T-helper 17 cell (primary cell): ENCODE measurements around the gene FGF1. TPM values are rescaled to one million over a fixed set of nuclear protein-coding genes. Genes with fewer than 3 reads are reported as not detected.

Experiments used
- ATAC-seq: fragments of 150-1000 bp; cut with Tn5 transposase; 2 replicates; pipeline ENCODE4 v1.10.0; 2021; ENCODE audit warnings: mild to moderate bottlenecking, moderate library complexity
- DNase-seq, 3 donors: peaks; one replicate each; pipeline versions ENCODE4 v3.0.0 to v3.0.0-alpha.2; 2020 to 2021
- H3K9me3 ChIP-seq: one replicate; pipeline ENCODE4 v1.7.0; 2013; ENCODE audit warnings: low read length, mild to moderate bottlenecking; ENCODE audit not compliant: control insufficient read depth, poor library complexity, severe bottlenecking
- H3K27ac Mint-ChIP-seq: one replicate; pipeline ENCODE4 v1.8.0; 2022; ENCODE audit warnings: mild to moderate bottlenecking, moderate library complexity, mixed read lengths
- H3K27me3 Mint-ChIP-seq: one replicate; pipeline ENCODE4 v1.8.0; 2022; ENCODE audit warnings: mixed read lengths
- H3K36me3 Mint-ChIP-seq: one replicate; pipeline ENCODE4 v1.8.0; 2022; ENCODE audit warnings: low read depth, mixed read lengths
- H3K4me1 Mint-ChIP-seq: one replicate; pipeline ENCODE4 v1.8.0; 2022; ENCODE audit warnings: mild to moderate bottlenecking, mixed read lengths
- H3K4me3 Mint-ChIP-seq: one replicate; pipeline ENCODE4 v1.8.0; 2022; ENCODE audit warnings: mild to moderate bottlenecking, moderate library complexity, mixed read lengths
- total RNA-seq, 4 donors: library from RNA in 2 of 4; stranded (reverse) in 2 of 4; gene quantifications; one replicate each; pipeline ENCODE4 v1.2.3 and lab custom pipeline; 2022 to 2026

The FGF1 gene
- total RNA-seq, 2 donors from 2014 or later, result not detected

GRCh38 chr5:142578161-142578830 is 107.6 kb downstream of the FGF1 start:
- ATAC-seq, result no peak
- peaks cover 21% of the 10 kb centered on the region for H3K4me1 Mint-ChIP-seq
- H3K36me3 Mint-ChIP-seq, result peaks cover 3% of the 10 kb centered on the region

GRCh38 chr5:142576804-142577203 is 109.1 kb downstream of the FGF1 start:
- Mint-ChIP-seq H3K36me3 (peaks cover 3% of the 10 kb centered on the region), H3K27ac (no peak overlapping the region), H3K4me3 (no peak overlapping the region), H3K4me1 (peaks cover 16% of the 10 kb centered on the region), H3K27me3 (no peaks in the 10 kb centered on the region)
- DNase-seq (no peak), ATAC-seq (no peak)
- no peaks in the 10 kb centered on the region for H3K9me3 ChIP-seq

More at GRCh38 chr5:142578161-142578830, 107.6 kb downstream of the FGF1 start:
- no peaks in the 10 kb centered on the region for H3K27me3 Mint-ChIP-seq
- H3K27ac Mint-ChIP-seq, result peak overlapping the region; percentile 10
- no peak overlapping the region for H3K4me3 Mint-ChIP-seq
- H3K9me3 ChIP-seq, result no peaks in the 10 kb centered on the region
- no peak for DNase-seq

GRCh38 chr5:142576303-142576702 is 109.6 kb downstream of the FGF1 start:
- H3K4me3 Mint-ChIP-seq, result no peak overlapping the region
- H3K9me3 ChIP-seq, result no peaks in the 10 kb centered on the region
- H3K36me3 Mint-ChIP-seq, result peaks cover 3% of the 10 kb centered on the region
- H3K4me1 Mint-ChIP-seq, result peaks cover 11% of the 10 kb centered on the region
- H3K27ac Mint-ChIP-seq, result no peak overlapping the region
- H3K27me3 Mint-ChIP-seq, result no peaks in the 10 kb centered on the region
- no peak for DNase-seq
- ATAC-seq, result peak; percentile 47

- no peaks in the 10 kb centered on the region for H3K27me3 Mint-ChIP-seq
- ATAC-seq (no peak), DNase-seq (no peak)
- H3K36me3 Mint-ChIP-seq, result no peaks in the 10 kb centered on the region
- H3K4me3 Mint-ChIP-seq, result no peak overlapping the region
- peaks cover 3% of the 10 kb centered on the region for H3K4me1 Mint-ChIP-seq
- no peak overlapping the region for H3K27ac Mint-ChIP-seq
- H3K9me3 ChIP-seq, result no peaks in the 10 kb centered on the region
Measured at GRCh38 chr5:142572006-142572405, 113.9 kb downstream of the FGF1 start.

GRCh38 chr5:142571371-142571770 is 114.5 kb downstream of the FGF1 start:
- no peak for ATAC-seq
- H3K4me3 Mint-ChIP-seq, result no peak overlapping the region
- no peak for DNase-seq
- H3K27me3 Mint-ChIP-seq, result no peaks in the 10 kb centered on the region
- peaks cover 3% of the 10 kb centered on the region for H3K4me1 Mint-ChIP-seq
- no peak overlapping the region for H3K27ac Mint-ChIP-seq
- H3K36me3 Mint-ChIP-seq, result no peaks in the 10 kb centered on the region
- H3K9me3 ChIP-seq, result no peaks in the 10 kb centered on the region

- ATAC-seq (no peak), DNase-seq (no peak)
- Mint-ChIP-seq H3K4me3 (no peak overlapping the region), H3K36me3 (no peaks in the 10 kb centered on the region), H3K27me3 (no peaks in the 10 kb centered on the region), H3K4me1 (peaks cover 3% of the 10 kb centered on the region), H3K27ac (no peak overlapping the region)
- H3K9me3 ChIP-seq, result no peaks in the 10 kb centered on the region
Measured at GRCh38 chr5:142569905-142570304, 116.0 kb downstream of the FGF1 start.

GRCh38 chr5:142568996-142569335 is 116.9 kb downstream of the FGF1 start:
- no peak for DNase-seq
- H3K4me1 Mint-ChIP-seq, result peaks cover 3% of the 10 kb centered on the region
- peak overlapping the region; percentile 51 for H3K27ac Mint-ChIP-seq
- H3K4me3 Mint-ChIP-seq, result no peak overlapping the region
- ATAC-seq, result no peak
- no peaks in the 10 kb centered on the region for H3K27me3 Mint-ChIP-seq
- H3K9me3 ChIP-seq, result no peaks in the 10 kb centered on the region
- no peaks in the 10 kb centered on the region for H3K36me3 Mint-ChIP-seq

GRCh38 chr5:142568283-142568995 is 117.5 kb downstream of the FGF1 start:
- no peaks in the 10 kb centered on the region for H3K27me3 Mint-ChIP-seq
- no peak overlapping the region for H3K27ac Mint-ChIP-seq
- ATAC-seq (no peak), DNase-seq (no peak)
- peaks cover 5% of the 10 kb centered on the region for H3K4me1 Mint-ChIP-seq
- H3K4me3 Mint-ChIP-seq, result no peak overlapping the region
- no peaks in the 10 kb centered on the region for H3K9me3 ChIP-seq
- no peaks in the 10 kb centered on the region for H3K36me3 Mint-ChIP-seq

- H3K4me3 Mint-ChIP-seq, result no peak overlapping the region
- H3K27me3 Mint-ChIP-seq, result peaks cover 5% of the 10 kb centered on the region
- DNase-seq (no peak), ATAC-seq (no peak)
- no peaks in the 10 kb centered on the region for H3K9me3 ChIP-seq
- H3K36me3 Mint-ChIP-seq, result no peaks in the 10 kb centered on the region
- H3K4me1 Mint-ChIP-seq, result peaks cover 2% of the 10 kb centered on the region
- no peak overlapping the region for H3K27ac Mint-ChIP-seq
Measured at GRCh38 chr5:142561486-142562097, 124.3 kb downstream of the FGF1 start.

- no peaks in the 10 kb centered on the region for H3K9me3 ChIP-seq
- no peak for DNase-seq
- no peak overlapping the region for H3K27ac Mint-ChIP-seq
- H3K4me1 Mint-ChIP-seq, result peaks cover 2% of the 10 kb centered on the region
- H3K36me3 Mint-ChIP-seq, result no peaks in the 10 kb centered on the region
- no peak overlapping the region for H3K4me3 Mint-ChIP-seq
- ATAC-seq, result no peak
- H3K27me3 Mint-ChIP-seq, result peaks cover 5% of the 10 kb centered on the region
Measured at GRCh38 chr5:142561029-142561428, 124.9 kb downstream of the FGF1 start.

- Mint-ChIP-seq H3K27ac (peak overlapping the region; percentile 37), H3K36me3 (no peaks in the 10 kb centered on the region), H3K27me3 (peaks cover 44% of the 10 kb centered on the region), H3K4me1 (peaks cover 15% of the 10 kb centered on the region), H3K4me3 (no peak overlapping the region)
- ATAC-seq (no peak), DNase-seq (no peak)
- no peaks in the 10 kb centered on the region for H3K9me3 ChIP-seq
Measured at GRCh38 chr5:142552107-142552506, 133.8 kb downstream of the FGF1 start.

- H3K27ac Mint-ChIP-seq, result peak overlapping the region; percentile 37
- H3K4me1 Mint-ChIP-seq, result peaks cover 15% of the 10 kb centered on the region
- peaks cover 44% of the 10 kb centered on the region for H3K27me3 Mint-ChIP-seq
- no peak overlapping the region for H3K4me3 Mint-ChIP-seq
- no peaks in the 10 kb centered on the region for H3K9me3 ChIP-seq
- ATAC-seq (no peak), DNase-seq (no peak)
- H3K36me3 Mint-ChIP-seq, result no peaks in the 10 kb centered on the region
Measured at GRCh38 chr5:142551338-142552067, 134.4 kb downstream of the FGF1 start.

- DNase-seq, result no peak
- Mint-ChIP-seq H3K27ac (no peak overlapping the region), H3K4me3 (no peak overlapping the region), H3K27me3 (peaks cover 40% of the 10 kb centered on the region), H3K4me1 (peaks cover 15% of the 10 kb centered on the region), H3K36me3 (no peaks in the 10 kb centered on the region)
- ATAC-seq, result no peak
- H3K9me3 ChIP-seq, result no peaks in the 10 kb centered on the region
Measured at GRCh38 chr5:142550471-142550870, 135.4 kb downstream of the FGF1 start.
